Effector CD8-positive, alpha-beta T cell (primary cell): ENCODE measurements around the gene MDC1.
"Not testable (repeated sequence)": the region's sequence is repeated elsewhere in the genome, so short reads cannot be mapped to it uniquely, and the experiment has no call there.

ENCODE experiments used
- DNase-seq: peaks from one replicate; lab custom pipeline; 2025; lab: John Stamatoyannopoulos, UW

MDC1 gene

GRCh38 chr6:30725713-30726505 lies 8.8 kb upstream of the MDC1 start:
- no peak for DNase-seq

GRCh38 chr6:30724906-30725667 lies 8.0 kb upstream of the MDC1 start:
- no peak for DNase-seq

GRCh38 chr6:30723843-30724741 lies 7.0 kb upstream of the MDC1 start:
- not testable (repeated sequence) for DNase-seq

- DNase-seq, result not testable (repeated sequence)
These were observed 6.2 kb upstream of the MDC1 start for GRCh38 chr6:30723159-30723842.

- DNase-seq, result peak; percentile 81
These were observed 5.4 kb upstream of the MDC1 start for GRCh38 chr6:30722280-30723112.

- DNase-seq, result not testable (repeated sequence)
These were observed 4.9 kb upstream of the MDC1 start for GRCh38 chr6:30722025-30722279.

- DNase-seq, result peak; percentile 94
These were observed 4.3 kb upstream of the MDC1 start for GRCh38 chr6:30721198-30722024.

- DNase-seq, result peak; percentile 35
These were observed 3.7 kb upstream of the MDC1 start for GRCh38 chr6:30720738-30721197.

GRCh38 chr6:30719791-30720737 lies 3.0 kb upstream of the MDC1 start, which contains the start of gene TUBB:
TSS of gene TUBB (plus strand) at chr6:30720352. CDS start at chr6:30720507, 155 bp downstream.
- DNase-seq, result peak; percentile 88

GRCh38 chr6:30719356-30719755 lies 2.3 kb upstream of the MDC1 start:
- no peak for DNase-seq

- not testable (repeated sequence) for DNase-seq
These were observed 1.0 kb upstream of the MDC1 start for GRCh38 chr6:30717845-30718720.

GRCh38 chr6:30716879-30717128 lies 277 bp downstream of the MDC1 start:
- no peak for DNase-seq

GRCh38 chr6:30714263-30714662 lies 2.8 kb downstream of the MDC1 start:
- no peak for DNase-seq

GRCh38 chr6:30712441-30712945 lies 4.6 kb downstream of the MDC1 start:
- no peak for DNase-seq

GRCh38 chr6:30711758-30712380 lies 5.2 kb downstream of the MDC1 start:
- DNase-seq, result no peak

- DNase-seq, result no peak
These were observed 7.8 kb downstream of the MDC1 start for GRCh38 chr6:30709101-30709868.
